K562 (cell line): ENCODE data around the gene THSD8. TPM values are rescaled to one million over a fixed set of nuclear protein-coding genes. Genes with fewer than 3 reads are reported as not detected.
A peak's percentile ranks its signal among the peaks of the same experiment; 100 is the strongest.

Experiments
- ATAC-seq: fragments of 200-7000 bp; cut with Tn5 transposase; 3 replicates; pipeline ENCODE4 v1.9.1; 2020; ENCODE audit warnings: moderate library complexity
- BruUV-seq: library from RNA; stranded (reverse); fragments of 400-500 nt; replicated peaks from 2 replicates; lab custom pipeline; 2021; lab: Mats Ljungman, UMichigan
- CTCF ChIA-PET: fragments of 300-600 bp; formaldehyde crosslinking; extraction: SDS; loops from one replicate; lab custom pipeline; 2021; ENCODE audit warnings: low intra/inter-chr PET ratio; lab: Yijun Ruan, JAX
- POLR2A ChIA-PET: fragments of 300-600, 350-650 bp; sonication (Branson Sonifier 250); formaldehyde crosslinking; extraction: SDS; loops from one replicate; lab custom pipeline; 2021; ENCODE audit warnings: antibody characterized with exemption, inconsistent platforms; lab: Yijun Ruan, JAX
- DNase-seq, 4 experiments: peaks; one replicate each; pipeline versions ENCODE4 v3.0.0 to v3.0.0-alpha.2; 2011 to 2018; ENCODE audit warnings: low spot score in 3 of 4, mixed read lengths in 3 of 4; ENCODE audit errors: extremely low read depth in 1 of 4
- FAIRE-seq: peaks from 2 replicates; lab custom pipeline; 2011; peaks lifted over from hg19 to GRCh38; lab: Jason Lieb, UNC
- H2AFZ ChIP-seq: 2 replicates; pipeline ENCODE4 v1.6.0; 2011; ENCODE audit warnings: low read depth, low read length, control low read depth, inconsistent platforms
- H3K27ac ChIP-seq: fragments of 200-600 bp; 3 replicates; pipeline ENCODE4 v1.8.0; 2011; ENCODE audit warnings: low read depth, mild to moderate bottlenecking, control low read depth, inconsistent platforms, low read length, moderate library complexity, mixed read lengths; ENCODE audit errors: extremely low read depth
- H3K27me3 ChIP-seq, 2 experiments: fragments of 300-600 bp in 1 of 2; 2 replicates in 1 of 2; 3 replicates in 1 of 2; pipeline versions ENCODE4 v1.6.0 to v1.8.0; 2011; ENCODE audit warnings: inconsistent platforms in 2 of 2, low read length in 2 of 2, mild to moderate bottlenecking in 1 of 2, mixed read lengths in 1 of 2, moderate library complexity in 1 of 2; ENCODE audit not compliant: control insufficient read depth in 2 of 2, insufficient read depth in 2 of 2
- H3K36me3 ChIP-seq: fragments of 300-600 bp; 3 replicates; pipeline ENCODE4 v1.8.0; 2011; ENCODE audit warnings: mild to moderate bottlenecking, low read length, inconsistent platforms; ENCODE audit not compliant: control insufficient read depth, insufficient read depth
- H3K4me1 ChIP-seq, 2 experiments: fragments of 200-600 bp in 1 of 2; replicated peaks in 1 of 2; 2 replicates in 1 of 2; 3 replicates in 1 of 2; pipeline versions ENCODE4 v1.5.1 to v1.8.0; 2011; ENCODE audit warnings: inconsistent platforms in 2 of 2, low read length in 2 of 2, mild to moderate bottlenecking in 1 of 2, mixed read lengths in 1 of 2, moderate library complexity in 1 of 2; ENCODE audit not compliant: control insufficient read depth in 2 of 2, insufficient read depth in 2 of 2
- H3K4me2 ChIP-seq: 2 replicates; pipeline ENCODE4 v1.6.1; 2011; ENCODE audit warnings: low read length, control low read depth, inconsistent platforms, mixed read lengths; ENCODE audit not compliant: insufficient read depth
- H3K4me3 ChIP-seq: fragments of 200-600 bp; sonication (generic), shearing (Covaris generic); 2 replicates; pipeline ENCODE4 v1.5.1; 2016; ENCODE audit warnings: control low read depth, inconsistent platforms
- H3K79me2 ChIP-seq: fragments of 200-600 bp; 3 replicates; pipeline ENCODE4 v1.8.0; 2011; ENCODE audit warnings: low read length, inconsistent platforms; ENCODE audit not compliant: control insufficient read depth, insufficient read depth
- H3K9ac ChIP-seq, 2 experiments: 2 replicates each; pipeline versions ENCODE4 v1.6.0 to v1.6.1; 2011; ENCODE audit warnings: low read depth in 2 of 2, low read length in 2 of 2, control low read depth in 1 of 2, inconsistent platforms in 1 of 2, mild to moderate bottlenecking in 1 of 2, mixed read lengths in 1 of 2; ENCODE audit not compliant: insufficient read depth in 1 of 2
- H3K9me1 ChIP-seq: one replicate; pipeline ENCODE4 v1.6.0; 2011; ENCODE audit warnings: inconsistent platforms, mild to moderate bottlenecking, low read length, moderate library complexity; ENCODE audit not compliant: control insufficient read depth, insufficient read depth
- H3K9me3 ChIP-seq: replicated peaks from 2 replicates; pipeline ENCODE4 v1.5.1; 2011; ENCODE audit warnings: low read depth, low read length, inconsistent platforms; ENCODE audit not compliant: control insufficient read depth, insufficient read depth
- H4K20me1 ChIP-seq: replicated peaks from 2 replicates; pipeline ENCODE4 v1.6.1; 2011; ENCODE audit warnings: low read length, inconsistent platforms, mixed read lengths; ENCODE audit not compliant: control insufficient read depth, insufficient read depth
- PCBP1 ChIP-seq: fragments of 200-400 bp; formaldehyde crosslinking; IDR thresholded peaks from 2 replicates; pipeline ENCODE4 v1.6.1; 2018; ENCODE audit warnings: mild to moderate bottlenecking, low read depth, low read length; ENCODE audit not compliant: poor library complexity, severe bottlenecking
- ZNF184 ChIP-seq: sonication (generic); formaldehyde crosslinking; IDR thresholded peaks from 2 replicates; pipeline ENCODE4 v1.5.0; 2020; ENCODE audit warnings: missing genetic modification reagents
- WGBS: fragments of 100-300 bp; shearing (Covaris generic); methylation state at CpG from one replicate; pipeline ENCODE4 v1.1.6; 2016; ENCODE audit warnings: low coverage, mixed read lengths; ENCODE audit not compliant: insufficient coverage; ENCODE audit errors: missing lambda C conversion rate; 5-methylcytosine and 5-hydroxymethylcytosine counted together
- in situ Hi-C: fragments of 300-500 bp; cut with MboI; formaldehyde crosslinking; loops from 4 replicates; pipeline ENCODE4 v1.15.0; 2018; ENCODE audit warnings: inconsistent platforms, mixed read lengths
- intact Hi-C: fragments of 100-400 bp; cut with micrococcal nuclease; formaldehyde crosslinking; loops from 2 replicates; pipeline ENCODE4 v1.14.2; 2022
- polyA plus RNA-seq, 8 experiments: library from polyadenylated mRNA; depleted of rRNA in 4 of 8; stranded (reverse) in 5 of 8; unstranded in 3 of 8; fragments of >200 nt; fragmentation: Nextera tagmentation in 2 of 8; fragmentation: Illumina TruSeq in 1 of 8; extraction: Ambion mirVana in 2 of 8; extraction: Trizol in 1 of 8; gene quantifications; 2 replicates each; pipeline versions ENCODE4 v1.2.1 to v1.2.3, GENCODE V29; 2011 to 2014; ENCODE audit warnings: inconsistent platforms in 1 of 8, missing spikeins in 1 of 8
- total RNA-seq, 7 experiments: library from RNA; depleted of rRNA in 6 of 7; stranded (reverse); fragments of >200 nt in 6 of 7; fragmentation: Illumina TruSeq in 2 of 7; extraction: Trizol in 2 of 7; gene quantifications; 2 replicates each; pipeline versions ENCODE4 v1.2.1 to v1.2.3, GENCODE V29; 2011 to 2021; ENCODE audit warnings: low replicate concordance in 1 of 7
- TF ChIP-seq, protein P1 (sequence below): sonication (generic); formaldehyde crosslinking; IDR thresholded peaks from 2 replicates; pipeline ENCODE4 v1.8.0; 2022; ENCODE audit warnings: mild to moderate bottlenecking, low read depth, missing genetic modification reagents
- TF ChIP-seq, protein P2 (sequence below): fragments of 450-650 bp; formaldehyde crosslinking; IDR thresholded peaks from 2 replicates; pipeline ENCODE4 v1.4.0; 2020; ENCODE audit warnings: mild to moderate bottlenecking, moderate library complexity
- TF ChIP-seq, protein P3 (sequence below), 2 experiments: fragments of 450-650 bp; IDR thresholded peaks; 2 replicates each; pipeline ENCODE4 v1.6.1; 2016; ENCODE audit warnings: mild to moderate bottlenecking in 2 of 2, borderline replicate concordance in 1 of 2, low read depth in 1 of 2, moderate library complexity in 1 of 2

The THSD8 gene
- total and polyA plus RNA-seq, 9 of the 15 experiments (the other 6 are each of a cell fraction or from before 2014, with no cell fraction given), result 8.4 to 42.4 (median 19.9) TPM; not detected in 2

DNA sequence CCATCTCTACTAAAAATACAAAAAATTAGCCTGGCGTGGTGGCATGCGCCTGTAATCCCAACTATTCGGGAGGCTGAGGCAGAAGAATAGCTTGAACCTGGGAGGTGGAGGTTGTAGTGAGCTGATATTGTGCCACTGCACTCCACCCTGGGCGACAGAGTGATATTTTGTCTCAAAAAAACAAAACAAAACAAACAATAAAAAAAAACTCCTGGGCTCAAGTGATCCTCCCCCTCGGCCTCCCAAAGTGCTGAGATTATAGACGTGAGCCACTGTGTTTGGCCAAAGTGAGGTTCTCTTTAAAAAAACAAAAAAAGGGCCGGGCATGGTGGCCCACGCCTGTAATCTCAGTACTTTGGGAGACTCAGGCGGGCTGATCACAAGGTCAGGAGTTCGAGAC, 14.4 kb upstream of the THSD8 start:
- Histone ChIP-seq H2AFZ (no peak overlapping the region), H3K27ac (no peak overlapping the region; the same call in 2 of the 3 replicates), H3K79me2 (peaks cover 23% of the 10 kb centered on the region), H3K9me1 (no peaks in the 10 kb centered on the region), H3K4me1 (peaks cover 71 to 89% of the 10 kb centered on the region in 2 experiments), H3K36me3 (no peaks in the 10 kb centered on the region), H3K4me2 (no peak overlapping the region), H3K27me3 (no peaks in the 10 kb centered on the region), H4K20me1 (peaks cover 8% of the 10 kb centered on the region; the same call in 1 of the 2 replicates), H3K4me3 (no peak overlapping the region), H3K9ac (peak overlapping the region in 1 of 2 experiments; percentile 29; a peak in 1 of 4 replicates), H3K9me3 (no peaks in the 10 kb centered on the region)
- FAIRE-seq (no peak), ATAC-seq (no peak), DNase-seq (no peak)
- TF ChIP-seq, protein P1, sequence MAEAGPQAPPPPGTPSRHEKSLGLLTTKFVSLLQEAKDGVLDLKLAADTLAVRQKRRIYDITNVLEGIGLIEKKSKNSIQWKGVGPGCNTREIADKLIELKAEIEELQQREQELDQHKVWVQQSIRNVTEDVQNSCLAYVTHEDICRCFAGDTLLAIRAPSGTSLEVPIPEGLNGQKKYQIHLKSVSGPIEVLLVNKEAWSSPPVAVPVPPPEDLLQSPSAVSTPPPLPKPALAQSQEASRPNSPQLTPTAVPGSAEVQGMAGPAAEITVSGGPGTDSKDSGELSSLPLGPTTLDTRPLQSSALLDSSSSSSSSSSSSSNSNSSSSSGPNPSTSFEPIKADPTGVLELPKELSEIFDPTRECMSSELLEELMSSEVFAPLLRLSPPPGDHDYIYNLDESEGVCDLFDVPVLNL (CRISPR knock-in tag), result no peak
- TF ChIP-seq ZNF184 (CRISPR knock-in tag) (no peak), PCBP1 (no peak)
- TF ChIP-seq, protein P2, sequence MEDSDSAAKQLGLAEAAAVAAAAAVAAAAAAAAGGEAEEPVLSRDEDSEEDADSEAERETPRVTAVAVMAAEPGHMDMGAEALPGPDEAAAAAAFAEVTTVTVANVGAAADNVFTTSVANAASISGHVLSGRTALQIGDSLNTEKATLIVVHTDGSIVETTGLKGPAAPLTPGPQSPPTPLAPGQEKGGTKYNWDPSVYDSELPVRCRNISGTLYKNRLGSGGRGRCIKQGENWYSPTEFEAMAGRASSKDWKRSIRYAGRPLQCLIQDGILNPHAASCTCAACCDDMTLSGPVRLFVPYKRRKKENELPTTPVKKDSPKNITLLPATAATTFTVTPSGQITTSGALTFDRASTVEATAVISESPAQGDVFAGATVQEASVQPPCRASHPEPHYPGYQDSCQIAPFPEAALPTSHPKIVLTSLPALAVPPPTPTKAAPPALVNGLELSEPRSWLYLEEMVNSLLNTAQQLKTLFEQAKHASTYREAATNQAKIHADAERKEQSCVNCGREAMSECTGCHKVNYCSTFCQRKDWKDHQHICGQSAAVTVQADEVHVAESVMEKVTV (CRISPR knock-in tag), result no peak
- TF ChIP-seq, protein P3, sequence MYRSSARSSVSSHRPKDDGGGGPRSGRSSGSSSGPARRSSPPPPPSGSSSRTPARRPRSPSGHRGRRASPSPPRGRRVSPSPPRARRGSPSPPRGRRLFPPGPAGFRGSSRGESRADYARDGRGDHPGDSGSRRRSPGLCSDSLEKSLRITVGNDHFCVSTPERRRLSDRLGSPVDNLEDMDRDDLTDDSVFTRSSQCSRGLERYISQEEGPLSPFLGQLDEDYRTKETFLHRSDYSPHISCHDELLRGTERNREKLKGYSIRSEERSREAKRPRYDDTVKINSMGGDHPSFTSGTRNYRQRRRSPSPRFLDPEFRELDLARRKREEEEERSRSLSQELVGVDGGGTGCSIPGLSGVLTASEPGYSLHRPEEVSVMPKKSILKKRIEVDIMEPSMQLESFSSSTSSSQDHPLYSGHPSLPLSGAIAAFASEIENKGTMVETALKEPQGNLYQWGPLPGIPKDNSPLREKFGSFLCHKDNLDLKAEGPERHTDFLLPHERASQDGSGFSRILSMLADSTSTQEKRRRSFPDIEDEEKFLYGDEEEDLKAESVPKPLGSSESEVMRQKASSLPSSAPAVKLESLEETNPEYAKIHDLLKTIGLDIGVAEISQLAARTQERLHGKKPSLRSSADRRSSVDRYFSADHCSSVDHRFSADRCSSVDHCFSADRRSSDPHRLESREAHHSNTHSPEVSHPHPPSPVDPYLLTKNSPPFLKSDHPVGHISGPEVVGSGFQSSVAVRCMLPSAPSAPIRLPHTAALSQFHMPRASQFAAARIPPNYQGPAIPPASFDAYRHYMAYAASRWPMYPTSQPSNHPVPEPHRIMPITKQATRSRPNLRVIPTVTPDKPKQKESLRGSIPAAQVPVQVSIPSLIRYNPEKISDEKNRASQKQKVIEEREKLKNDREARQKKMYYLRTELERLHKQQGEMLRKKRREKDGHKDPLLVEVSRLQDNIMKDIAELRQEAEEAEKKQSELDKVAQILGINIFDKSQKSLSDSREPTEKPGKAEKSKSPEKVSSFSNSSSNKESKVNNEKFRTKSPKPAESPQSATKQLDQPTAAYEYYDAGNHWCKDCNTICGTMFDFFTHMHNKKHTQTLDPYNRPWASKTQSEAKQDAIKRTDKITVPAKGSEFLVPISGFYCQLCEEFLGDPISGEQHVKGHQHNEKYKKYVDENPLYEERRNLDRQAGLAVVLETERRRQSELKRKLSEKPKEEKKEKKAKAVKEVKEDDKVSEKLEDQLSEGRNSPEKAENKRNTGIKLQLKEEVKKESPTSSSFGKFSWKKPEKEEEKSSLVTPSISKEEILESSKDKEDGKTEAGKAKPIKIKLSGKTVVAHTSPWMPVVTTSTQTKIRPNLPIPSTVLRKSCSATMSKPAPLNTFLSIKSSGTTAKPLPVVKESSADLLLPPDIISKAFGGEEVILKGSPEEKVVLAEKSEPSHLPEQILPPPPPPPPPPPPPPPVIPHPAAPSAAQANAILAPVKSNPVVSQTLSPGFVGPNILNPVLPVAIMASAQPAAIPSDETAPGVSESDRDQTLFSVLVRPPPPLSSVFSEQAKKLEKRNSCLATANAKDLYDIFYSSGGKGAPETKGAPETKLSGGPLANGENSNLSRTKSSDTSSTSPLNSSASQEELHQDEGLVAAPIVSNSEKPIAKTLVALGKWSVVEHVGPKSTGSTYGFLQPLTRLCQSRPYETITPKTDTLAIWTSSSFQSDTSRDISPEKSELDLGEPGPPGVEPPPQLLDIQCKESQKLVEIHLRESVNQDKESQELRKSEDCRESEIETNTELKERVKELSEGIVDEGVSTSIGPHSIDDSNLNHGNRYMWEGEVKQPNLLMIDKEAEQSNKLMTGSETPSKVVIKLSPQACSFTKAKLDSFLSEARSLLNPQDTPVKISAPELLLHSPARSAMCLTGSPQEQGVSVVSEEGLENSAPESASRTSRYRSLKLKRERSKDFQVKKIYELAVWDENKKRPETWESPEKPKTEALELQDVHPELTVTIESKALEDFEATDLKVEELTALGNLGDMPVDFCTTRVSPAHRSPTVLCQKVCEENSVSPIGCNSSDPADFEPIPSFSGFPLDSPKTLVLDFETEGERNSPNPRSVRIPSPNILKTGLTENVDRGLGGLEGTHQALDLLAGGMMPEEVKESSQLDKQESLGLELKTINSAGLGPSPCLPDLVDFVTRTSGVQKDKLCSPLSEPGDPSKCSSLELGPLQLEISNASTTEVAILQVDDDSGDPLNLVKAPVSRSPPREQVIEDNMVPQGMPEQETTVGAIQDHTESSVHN (IDR thresholded peaks at IDR 0.05; ENCODE audit: borderline replicate concordance in 1 of 2, low read depth in 1 of 2), result no peak
- ChIA-PET POLR2A (interaction anchor here (0.9 to 2.3 kb wide), 2 partner anchors 9 to 98 kb away, joined by 4 to 15 read pairs; no protein-coding TSS in a partner anchor), CTCF (interaction anchor here (1.6 kb wide), 1 partner anchor 12 kb away, joined by 5 read pairs; the partner anchor contains the start of gene HOOK2)
- in situ Hi-C loops (no loop called here), intact Hi-C loops (no loop called here)
- BruUV-seq, result no TSS peak
- 58% methylated on average over 10 of the region's 10 CpGs for WGBS
